Prostate gland (tissue), 2 donors: ENCODE measurements around the gene PSEN1. TPM values are rescaled to one million over a fixed set of nuclear protein-coding genes. Genes with fewer than 3 reads are reported as not detected.

ENCODE experiments used
- DNase-seq: peaks from one replicate; pipeline ENCODE4 v3.0.0-alpha.2; 2019; ENCODE audit warnings: low spot score
- H3K27ac ChIP-seq, 2 donors: fragments of 200-600 bp; sonication (generic); 2 replicates each; pipeline ENCODE4 v1.5.1; 2017 to 2019
- H3K27me3 ChIP-seq: fragments of 200-600 bp; sonication (generic); replicated peaks from 2 replicates; pipeline ENCODE4 v1.5.1; 2019; ENCODE audit not compliant: insufficient read depth
- H3K36me3 ChIP-seq, 2 donors: fragments of 200-600 bp; sonication (generic); 1 replicate in 1 of 2; 2 replicates in 1 of 2; pipeline versions ENCODE4 v1.5.1 to v1.8.1; 2017 to 2019
- H3K4me1 ChIP-seq: fragments of 200-600 bp; sonication (generic); replicated peaks from 2 replicates; pipeline ENCODE4 v1.5.1; 2019
- H3K4me3 ChIP-seq, 2 donors: fragments of 200-600 bp; sonication (generic); 2 replicates each; pipeline ENCODE4 v1.5.1; 2017 to 2019
- H3K9me3 ChIP-seq: fragments of 200-600 bp; sonication (generic); 2 replicates; pipeline ENCODE4 v1.5.1; 2017
- POLR2A ChIP-seq: fragments of 450-650 bp; IDR thresholded peaks from one replicate; pipeline ENCODE4 v1.6.1; 2016; ENCODE audit warnings: antibody characterized with exemption, mild to moderate bottlenecking
- POLR2AphosphoS5 ChIP-seq: sonication (generic); formaldehyde crosslinking; IDR thresholded peaks from one replicate; pipeline ENCODE4 v1.6.1; 2017; ENCODE audit warnings: antibody characterized with exemption
- WGBS: methylation state at CpG from one replicate; pipeline ENCODE4 v1.1.5; 2018; 5-methylcytosine and 5-hydroxymethylcytosine counted together
- intact Hi-C: fragments of 100-400 bp; cut with DNase I; formaldehyde crosslinking; loops from one replicate; pipeline ENCODE4 v1.14.2; 2022
- total RNA-seq, 2 donors: library from RNA; depleted of rRNA; stranded (reverse); fragments of >200 nt; gene quantifications; one replicate each; pipeline ENCODE4 v1.1.0, GENCODE V29; 2016
- TF ChIP-seq, protein P1 (sequence below), 4 experiments: fragments of 200-600 bp in 2 of 4; fragments of 450-650 bp in 2 of 4; sonication (generic) in 2 of 4; IDR thresholded peaks; 1 replicate in 3 of 4; 2 replicates in 1 of 4; pipeline ENCODE4 v1.5.1; 2016 to 2019; ENCODE audit warnings: antibody characterized with exemption in 4 of 4, mild to moderate bottlenecking in 2 of 4, moderate library complexity in 2 of 4

The PSEN1 gene
- total RNA-seq, 2 donors from 2014 or later, result 46.3 to 61.9 TPM

- WGBS, result 93% methylated on average over 27 of the region's 27 CpGs
Measured at GRCh38 chr14:73102806-73103497, 33.4 kb upstream of the PSEN1 start.

DNA sequence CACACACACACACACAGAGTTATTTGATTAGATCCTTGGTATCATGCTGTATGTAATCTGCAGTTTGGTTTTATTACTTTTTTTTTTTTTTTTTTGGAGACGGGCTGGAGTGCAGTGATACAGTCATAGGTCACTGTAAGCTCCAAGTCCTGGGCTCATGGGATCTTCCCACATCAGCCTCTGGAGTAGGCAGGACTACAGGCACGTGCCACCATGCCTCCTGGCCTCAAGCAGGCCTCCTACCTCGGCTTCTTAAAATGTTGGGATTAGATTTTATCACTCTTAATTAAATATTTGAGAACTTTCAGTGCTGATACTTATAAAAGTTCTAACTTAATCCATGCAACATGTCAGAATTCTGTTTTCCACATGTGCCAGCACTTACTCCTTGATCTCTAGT lies 31.3 kb upstream of the PSEN1 start:
- peak; percentile 44 for DNase-seq
- intact Hi-C loops, result no loop called here
- 53% methylated on average over 3 of the region's 3 CpGs for WGBS
- TF ChIP-seq, protein P1, sequence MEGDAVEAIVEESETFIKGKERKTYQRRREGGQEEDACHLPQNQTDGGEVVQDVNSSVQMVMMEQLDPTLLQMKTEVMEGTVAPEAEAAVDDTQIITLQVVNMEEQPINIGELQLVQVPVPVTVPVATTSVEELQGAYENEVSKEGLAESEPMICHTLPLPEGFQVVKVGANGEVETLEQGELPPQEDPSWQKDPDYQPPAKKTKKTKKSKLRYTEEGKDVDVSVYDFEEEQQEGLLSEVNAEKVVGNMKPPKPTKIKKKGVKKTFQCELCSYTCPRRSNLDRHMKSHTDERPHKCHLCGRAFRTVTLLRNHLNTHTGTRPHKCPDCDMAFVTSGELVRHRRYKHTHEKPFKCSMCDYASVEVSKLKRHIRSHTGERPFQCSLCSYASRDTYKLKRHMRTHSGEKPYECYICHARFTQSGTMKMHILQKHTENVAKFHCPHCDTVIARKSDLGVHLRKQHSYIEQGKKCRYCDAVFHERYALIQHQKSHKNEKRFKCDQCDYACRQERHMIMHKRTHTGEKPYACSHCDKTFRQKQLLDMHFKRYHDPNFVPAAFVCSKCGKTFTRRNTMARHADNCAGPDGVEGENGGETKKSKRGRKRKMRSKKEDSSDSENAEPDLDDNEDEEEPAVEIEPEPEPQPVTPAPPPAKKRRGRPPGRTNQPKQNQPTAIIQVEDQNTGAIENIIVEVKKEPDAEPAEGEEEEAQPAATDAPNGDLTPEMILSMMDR (IDR thresholded peaks at IDR 0.05), result no peak
- TF ChIP-seq POLR2A (no peak), POLR2AphosphoS5 (peak; percentile 70)
- Histone ChIP-seq H3K36me3 (peaks cover 0 to 11% of the 10 kb centered on the region in 2 donors), H3K9me3 (no peaks in the 10 kb centered on the region), H3K27me3 (no peaks in the 10 kb centered on the region), H3K4me1 (no peaks in the 10 kb centered on the region), H3K27ac (no peak overlapping the region), H3K4me3 (no peak overlapping the region)

More at GRCh38 chr14:73102806-73103497, 33.4 kb upstream of the PSEN1 start:
- no peak overlapping the region for H3K4me3 ChIP-seq
- H3K36me3 ChIP-seq, result peaks cover 0 to 3% of the 10 kb centered on the region in 2 donors
- DNase-seq, result no peak
- intact Hi-C loops, result no loop called here
- no peaks in the 10 kb centered on the region for H3K27me3 ChIP-seq
- TF ChIP-seq, protein P1 (IDR thresholded peaks at IDR 0.05), result no peak
- no peak for TF ChIP-seq POLR2A
- no peak for TF ChIP-seq POLR2AphosphoS5
- no peaks in the 10 kb centered on the region for H3K9me3 ChIP-seq
- H3K27ac ChIP-seq, result no peak overlapping the region
- no peaks in the 10 kb centered on the region for H3K4me1 ChIP-seq

GRCh38 chr14:73105727-73106126 lies 30.6 kb upstream of the PSEN1 start:
- WGBS, result 93% methylated on average over 16 of the region's 16 CpGs
- Histone ChIP-seq H3K27ac (no peak overlapping the region), H3K36me3 (peaks cover 6 to 11% of the 10 kb centered on the region in 2 donors), H3K4me3 (no peak overlapping the region), H3K27me3 (no peaks in the 10 kb centered on the region), H3K9me3 (no peaks in the 10 kb centered on the region), H3K4me1 (no peaks in the 10 kb centered on the region)
- DNase-seq, result no peak
- TF ChIP-seq, protein P1 (IDR thresholded peaks at IDR 0.05), result no peak
- intact Hi-C loops, result no loop called here

DNA sequence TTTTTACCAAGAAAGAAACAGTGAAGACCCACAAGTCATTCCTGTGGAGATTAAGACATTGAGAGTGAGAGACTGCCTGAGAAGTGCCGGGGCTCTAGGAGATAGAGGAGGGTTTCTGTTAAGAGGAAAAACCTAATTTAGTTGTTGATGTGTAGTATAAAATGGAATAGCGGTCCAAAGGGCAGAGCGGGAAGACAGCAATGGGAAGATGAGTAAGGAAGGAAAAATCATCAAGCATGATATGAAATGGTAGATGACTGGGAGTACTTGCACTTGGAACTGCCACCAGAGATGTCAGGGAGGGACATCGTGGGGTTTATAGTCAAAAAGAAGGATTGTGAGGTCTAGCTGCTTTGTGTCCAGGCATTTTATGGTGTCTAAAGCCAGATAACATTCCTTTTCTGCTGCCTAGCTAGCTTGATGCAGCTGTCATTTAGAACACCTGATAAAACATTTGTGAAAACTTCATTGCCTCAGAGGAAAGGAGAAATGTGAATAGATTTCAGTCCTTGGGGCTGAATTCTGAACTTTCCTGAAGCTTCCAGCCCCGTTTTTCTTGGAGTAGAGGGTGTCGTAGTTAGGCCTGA lies 20.1 kb upstream of the PSEN1 start:
- DNase-seq, result no peak
- H3K27ac ChIP-seq, result no peak overlapping the region
- TF ChIP-seq, protein P1 (IDR thresholded peaks at IDR 0.05), result no peak
- TF ChIP-seq POLR2AphosphoS5 (no peak), POLR2A (no peak)
- no peaks in the 10 kb centered on the region for H3K9me3 ChIP-seq
- H3K4me1 ChIP-seq, result no peaks in the 10 kb centered on the region
- no peaks in the 10 kb centered on the region for H3K27me3 ChIP-seq
- WGBS, result 81% methylated on average over 6 of the region's 6 CpGs
- H3K36me3 ChIP-seq, result peaks cover 5 to 10% of the 10 kb centered on the region in 2 donors
- no peak overlapping the region for H3K4me3 ChIP-seq
- intact Hi-C loops, result no loop called here
